ENCODE results near the gene SLC38A3.
"Not testable (repeated sequence)": the region's sequence is repeated elsewhere in the genome, so short reads cannot be mapped to it uniquely, and the experiment has no call there.

- not testable (repeated sequence) for TF ChIP-seq CTCF (IDR thresholded peaks at IDR 0.05); ZFX (IDR thresholded peaks at IDR 0.05; ENCODE audit: borderline replicate concordance)
Observed at GRCh38 chr3:50262200-50262599, 57.1 kb downstream of the SLC38A3 start.
